VCaP (cell line): Measurements from ENCODE around the gene RNF227.

Experiments
- H3K27ac ChIP-seq: fragments of 450-650 bp; 2 replicates; pipeline ENCODE4 v1.5.1; 2017
- TF ChIP-seq, protein P1 (sequence below): fragments of 450-650 bp; conservative IDR thresholded peaks from 2 replicates; pipeline ENCODE4 v1.5.1; 2017; ENCODE audit warnings: mild to moderate bottlenecking, moderate library complexity

The RNF227 gene

DNA sequence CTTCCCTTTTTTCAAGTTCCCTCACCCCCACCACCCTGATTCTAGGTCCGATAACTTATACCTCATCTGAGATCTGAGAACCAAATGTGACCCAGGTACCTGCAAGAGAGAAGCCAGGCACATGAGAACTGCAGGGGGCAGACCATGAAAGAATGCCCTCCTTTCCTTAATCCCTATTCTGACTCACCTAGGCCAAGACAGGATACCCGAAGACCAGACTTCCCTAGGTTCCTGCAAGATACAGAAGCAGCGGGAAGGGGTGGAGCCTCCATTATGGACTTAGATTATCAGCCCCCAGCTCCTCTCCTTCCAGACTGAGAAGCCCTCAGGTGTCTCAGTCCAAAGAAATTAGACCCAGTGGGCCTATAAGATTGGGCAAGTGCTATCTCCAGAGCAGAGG lies 11.5 kb upstream of the RNF227 start:
- TF ChIP-seq, protein P1, sequence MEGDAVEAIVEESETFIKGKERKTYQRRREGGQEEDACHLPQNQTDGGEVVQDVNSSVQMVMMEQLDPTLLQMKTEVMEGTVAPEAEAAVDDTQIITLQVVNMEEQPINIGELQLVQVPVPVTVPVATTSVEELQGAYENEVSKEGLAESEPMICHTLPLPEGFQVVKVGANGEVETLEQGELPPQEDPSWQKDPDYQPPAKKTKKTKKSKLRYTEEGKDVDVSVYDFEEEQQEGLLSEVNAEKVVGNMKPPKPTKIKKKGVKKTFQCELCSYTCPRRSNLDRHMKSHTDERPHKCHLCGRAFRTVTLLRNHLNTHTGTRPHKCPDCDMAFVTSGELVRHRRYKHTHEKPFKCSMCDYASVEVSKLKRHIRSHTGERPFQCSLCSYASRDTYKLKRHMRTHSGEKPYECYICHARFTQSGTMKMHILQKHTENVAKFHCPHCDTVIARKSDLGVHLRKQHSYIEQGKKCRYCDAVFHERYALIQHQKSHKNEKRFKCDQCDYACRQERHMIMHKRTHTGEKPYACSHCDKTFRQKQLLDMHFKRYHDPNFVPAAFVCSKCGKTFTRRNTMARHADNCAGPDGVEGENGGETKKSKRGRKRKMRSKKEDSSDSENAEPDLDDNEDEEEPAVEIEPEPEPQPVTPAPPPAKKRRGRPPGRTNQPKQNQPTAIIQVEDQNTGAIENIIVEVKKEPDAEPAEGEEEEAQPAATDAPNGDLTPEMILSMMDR: no peak
- H3K27ac ChIP-seq: no peak overlapping the region

DNA sequence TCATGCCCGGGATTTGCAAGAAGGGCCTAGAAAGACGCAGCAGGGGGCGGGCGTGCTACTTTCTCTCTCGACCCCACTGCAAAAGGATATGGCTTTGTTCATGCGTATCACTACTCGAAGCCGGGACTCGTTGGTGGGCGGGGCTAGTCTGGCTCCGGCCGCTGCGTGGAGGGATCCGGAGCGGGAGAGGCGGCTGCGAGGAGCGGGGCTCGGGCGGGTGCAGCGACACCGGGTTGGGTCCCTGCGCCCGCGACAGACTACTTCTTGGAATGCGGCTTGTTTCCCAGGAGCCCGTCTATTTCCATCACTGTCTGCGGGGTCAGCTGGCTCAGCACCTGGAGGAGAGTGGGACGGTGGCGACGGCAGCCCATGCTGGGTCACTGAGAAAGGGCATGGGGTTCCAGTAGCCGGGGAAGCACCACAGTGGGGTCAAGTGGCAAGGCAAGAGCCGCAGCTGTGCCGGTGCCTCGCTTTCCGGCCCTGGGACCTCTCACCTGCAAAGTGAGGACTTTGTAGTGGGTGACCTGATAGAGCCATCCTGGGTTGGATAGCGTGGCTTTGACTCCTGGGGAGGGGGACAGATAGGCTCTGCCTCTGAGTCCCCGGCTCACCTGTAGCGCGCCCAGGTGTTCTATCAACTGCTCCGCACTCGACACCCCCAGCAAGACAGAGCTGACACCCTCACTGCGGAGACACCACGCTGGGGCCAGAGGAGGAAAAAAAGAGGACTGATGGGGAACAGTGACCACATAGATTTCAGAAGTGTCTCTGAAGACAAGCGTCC lies 6.9 kb upstream of the RNF227 start:
- H3K27ac ChIP-seq: no peak overlapping the region
- TF ChIP-seq, protein P1: no peak

DNA sequence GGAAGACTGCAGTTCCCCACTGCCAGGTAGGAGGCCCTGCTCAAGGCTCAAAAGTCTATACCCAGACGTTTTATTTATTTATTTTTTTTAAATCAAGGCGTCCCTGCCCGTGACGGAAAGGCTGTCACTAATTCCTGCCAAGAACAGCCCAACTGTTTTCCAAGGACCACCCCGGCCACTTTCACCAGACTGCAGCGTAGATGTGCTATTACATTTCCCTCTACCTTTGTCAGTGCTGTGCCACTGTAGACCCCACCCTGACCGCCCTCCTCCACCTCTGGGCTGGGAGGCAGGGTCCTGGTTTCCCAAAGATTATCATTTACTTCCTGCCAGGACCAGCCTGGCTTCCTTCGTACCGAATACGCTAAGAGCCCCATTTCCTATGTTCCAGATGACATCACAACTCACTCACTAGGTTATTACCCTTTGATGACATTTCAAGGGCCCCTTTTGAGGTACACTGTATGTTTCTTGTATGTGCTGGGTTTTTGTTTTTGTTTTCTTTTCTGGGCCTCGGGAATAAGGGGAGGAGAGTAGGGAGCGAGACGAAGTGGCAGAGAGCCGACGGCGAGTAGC lies 6.3 kb upstream of the RNF227 start:
- TF ChIP-seq, protein P1: no peak
- no peak overlapping the region for H3K27ac ChIP-seq

DNA sequence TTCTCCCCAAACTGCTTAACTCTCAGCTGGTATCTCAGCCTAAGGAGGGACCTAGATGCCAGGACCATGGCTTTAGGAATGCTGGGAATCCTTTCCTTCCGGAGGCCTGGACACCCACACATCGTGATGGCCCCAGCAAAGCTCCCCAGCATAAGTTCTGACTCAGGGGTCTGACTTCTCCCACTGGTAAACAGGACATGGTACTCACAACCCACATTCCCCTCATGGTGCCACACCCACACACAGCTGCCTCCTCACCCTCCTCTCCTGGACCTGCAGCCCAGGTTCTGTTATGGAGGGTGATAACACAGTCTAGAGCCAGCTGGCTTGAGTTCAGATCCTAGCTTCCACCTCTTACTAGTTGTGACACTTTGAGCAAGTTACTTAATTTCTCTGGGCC lies 719 bp upstream of the RNF227 start:
- H3K27ac ChIP-seq: no peak overlapping the region
- TF ChIP-seq, protein P1: no peak

DNA sequence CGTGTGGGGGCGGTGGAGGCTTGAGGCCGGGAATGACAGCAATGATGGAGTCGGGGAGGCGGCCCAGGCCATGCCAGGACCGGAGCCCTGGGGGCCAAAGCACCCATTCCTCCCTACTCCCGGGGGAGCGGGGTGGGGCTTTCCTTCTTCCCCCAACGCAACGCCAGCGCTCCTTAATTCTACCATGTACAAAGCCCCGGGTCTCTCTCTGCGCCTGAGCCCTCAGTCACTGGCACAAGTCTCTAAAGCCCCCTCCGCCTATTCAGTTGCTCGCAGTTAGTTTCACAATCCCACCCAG lies 245 bp upstream of the RNF227 start:
- peak overlapping the region; percentile 81 for H3K27ac ChIP-seq

DNA sequence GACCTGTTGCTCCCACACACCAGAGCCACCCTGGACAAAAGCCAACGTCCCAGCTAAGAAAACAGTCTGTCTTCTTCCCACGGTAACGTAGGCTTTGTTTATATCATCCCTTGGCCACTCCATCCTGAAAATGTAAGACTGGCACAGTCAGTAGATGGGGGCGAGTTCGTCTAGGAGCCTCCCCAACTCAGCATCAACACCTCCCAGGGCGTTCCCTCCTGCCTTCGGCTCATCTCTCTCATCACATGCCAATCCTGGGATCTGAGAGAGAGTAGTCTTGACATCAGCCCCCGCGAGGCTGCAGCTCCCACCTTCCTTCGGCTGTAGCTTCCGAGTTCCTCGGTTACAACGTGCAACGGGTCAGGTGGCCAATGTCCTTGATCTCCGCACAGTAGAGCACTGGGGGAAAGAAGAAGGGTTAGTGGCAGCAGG lies 894 bp downstream of the RNF227 start:
- TF ChIP-seq, protein P1: no peak
- peak overlapping the region; percentile 81 for H3K27ac ChIP-seq

More for the DNA sequence above, 245 bp upstream of the RNF227 start:
- TF ChIP-seq, protein P1: no peak

DNA sequence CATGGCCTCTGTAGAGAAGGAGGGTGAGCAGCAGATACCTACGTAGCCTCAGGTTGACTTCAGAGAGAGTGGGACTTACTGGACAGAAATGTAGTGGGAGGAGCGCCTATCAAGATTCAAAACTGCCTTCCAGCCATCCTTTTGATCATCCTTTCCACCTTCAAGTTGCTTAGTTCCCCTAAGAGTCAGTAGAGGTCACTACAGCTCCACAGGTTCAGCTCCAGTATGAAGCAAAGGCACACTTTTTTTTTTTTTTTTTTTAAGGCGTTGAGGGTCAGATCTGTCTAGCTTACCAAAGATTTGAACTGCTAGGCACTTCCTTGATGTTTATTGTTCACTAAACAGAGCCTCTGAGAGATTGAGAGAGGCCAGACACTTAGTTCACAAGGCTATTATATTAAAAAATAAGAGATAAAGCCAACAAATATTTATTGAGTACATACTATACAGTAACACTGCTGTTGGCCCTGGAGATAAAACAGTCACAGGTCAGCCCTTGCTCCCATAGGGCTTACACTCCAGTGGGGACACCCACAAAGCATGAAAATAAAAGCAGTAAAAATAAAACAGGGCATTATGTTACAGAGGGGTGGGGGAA lies 3.1 kb downstream of the RNF227 start:
- TF ChIP-seq, protein P1: peak; percentile 71
- no peak overlapping the region for H3K27ac ChIP-seq
